H1 (cell line): ENCODE measurements around the gene AVPR1A. TPM values are rescaled to one million over a fixed set of nuclear protein-coding genes. Genes with fewer than 3 reads are reported as not detected.
A peak's percentile ranks its signal among the peaks of the same experiment; 100 is the strongest.

Experiments used
- E2F6 ChIP-seq: IDR thresholded peaks from 2 replicates; pipeline ENCODE4 v1.6.1; 2012; ENCODE audit warnings: inconsistent platforms
- HDAC2 ChIP-seq, 2 experiments: fragments of 300-600 bp in 1 of 2; sonication (generic) in 1 of 2; IDR thresholded peaks; 2 replicates each; pipeline ENCODE4 v1.6.1; 2011 to 2012; ENCODE audit warnings: low read depth in 2 of 2, low read length in 2 of 2, mild to moderate bottlenecking in 2 of 2, moderate library complexity in 2 of 2, borderline replicate concordance in 1 of 2, inconsistent platforms in 1 of 2
- KDM1A ChIP-seq: fragments of 200-600, 300-600 bp; sonication (generic); IDR thresholded peaks from 2 replicates; pipeline ENCODE4 v1.7.1; 2016; ENCODE audit warnings: mild to moderate bottlenecking, low read length, borderline replicate concordance
- RBBP5 ChIP-seq: IDR thresholded peaks from 2 replicates; pipeline ENCODE4 v1.7.1; 2012; ENCODE audit warnings: low read depth, mild to moderate bottlenecking, inconsistent platforms, low read length, moderate library complexity, borderline replicate concordance
- SP4 ChIP-seq: IDR thresholded peaks from 2 replicates; pipeline ENCODE4 v1.6.1; 2012; ENCODE audit warnings: low read length, inconsistent platforms
- TCF12 ChIP-seq: IDR thresholded peaks from 2 replicates; pipeline ENCODE4 v1.6.1; 2011; ENCODE audit warnings: low read depth, mild to moderate bottlenecking, low read length
- polyA plus RNA-seq, 7 experiments: library from polyadenylated mRNA; depleted of rRNA in 3 of 7; stranded (reverse) in 5 of 7; unstranded in 2 of 7; fragments of >200 nt in 5 of 7; fragments of 200-250 nt in 2 of 7; gene quantifications; 1 replicate in 5 of 7; 2 replicates in 1 of 7; 4 replicates in 1 of 7; pipeline versions ENCODE4 v1.2.1 to v1.2.3, GENCODE V29; 2011 to 2013; ENCODE audit warnings: missing spikeins in 2 of 7, mixed read lengths in 2 of 7
- total RNA-seq: library from RNA; stranded (reverse); fragmentation: NEBNext Ultra II Directional; extraction: Animal tissue kit (Norgen Biotek cat#: 25700); gene quantifications from 2 replicates; pipeline ENCODE4 v1.2.1, GENCODE V29; 2021
- TF ChIP-seq, protein P1 (sequence below): IDR thresholded peaks from 2 replicates; pipeline ENCODE4 v1.6.1; 2012; ENCODE audit warnings: inconsistent platforms
- TF ChIP-seq, protein P2 (sequence below): fragments of 300-600 bp; sonication (generic); IDR thresholded peaks from 2 replicates; pipeline ENCODE4 v1.7.1; 2012; ENCODE audit warnings: low read length, moderate library complexity, mild to moderate bottlenecking, inconsistent platforms; ENCODE audit not compliant: insufficient replicate concordance

AVPR1A gene
- total and polyA plus RNA-seq, 2 of the 8 experiments (the other 6 are each of a cell fraction or from before 2014, with no cell fraction given) = 0.14 to 0.20 TPM

DNA sequence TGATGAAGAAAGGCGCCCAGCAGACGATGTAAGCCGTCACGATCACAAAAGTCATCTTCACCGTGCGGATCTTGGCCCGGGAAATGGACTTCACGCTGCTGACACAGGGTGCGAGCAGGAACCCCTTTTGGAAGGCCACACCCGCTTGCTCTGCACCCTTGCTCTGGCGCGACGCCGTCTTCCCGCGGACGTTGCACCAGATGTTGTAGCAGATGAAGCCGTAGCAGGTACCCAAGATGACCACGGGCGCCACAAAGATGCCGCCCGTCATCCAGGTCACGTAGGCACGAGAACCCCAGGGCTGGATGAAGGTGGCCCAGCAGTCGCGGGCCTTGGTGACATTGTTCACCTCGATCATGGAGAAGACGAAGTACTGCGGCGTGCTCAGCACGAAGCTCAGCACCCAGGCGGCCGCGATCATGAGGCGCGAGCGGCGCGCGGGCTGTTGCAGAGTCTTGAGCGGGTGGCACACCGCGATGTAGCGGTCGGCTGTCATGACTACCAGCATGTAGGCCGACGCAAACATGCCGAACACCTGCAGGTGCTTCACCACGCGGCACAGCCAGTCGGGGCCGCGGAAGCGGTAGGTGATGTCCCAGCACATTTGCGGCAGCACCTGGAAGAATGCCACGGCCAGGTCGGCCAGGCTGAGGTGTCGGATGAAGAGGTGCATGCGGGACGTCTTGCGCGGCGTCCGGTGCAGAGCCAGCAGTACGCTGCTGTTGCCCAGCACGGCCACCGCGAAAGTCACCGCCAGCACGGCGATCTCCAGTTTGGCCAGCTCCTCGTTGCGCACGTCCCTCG lies 890 bp downstream of the AVPR1A start (continued):
- TF ChIP-seq HDAC2 (IDR thresholded peaks at IDR 0.05; ENCODE audit: borderline replicate concordance in 1 of 2, low read depth in 2 of 2, low read length in 2 of 2) (peak in 1 of 2 experiments; percentile 65; a peak in 1 of 4 replicates), KDM1A (no peak), E2F6 (peak; percentile 96), TCF12 (0 out of 2 replicates have a peak, but pooled peaks have one; percentile 27), SP4 (no peak), RBBP5 (peak; percentile 96; the same call in 1 of the 2 replicates)
- TF ChIP-seq, protein P1, sequence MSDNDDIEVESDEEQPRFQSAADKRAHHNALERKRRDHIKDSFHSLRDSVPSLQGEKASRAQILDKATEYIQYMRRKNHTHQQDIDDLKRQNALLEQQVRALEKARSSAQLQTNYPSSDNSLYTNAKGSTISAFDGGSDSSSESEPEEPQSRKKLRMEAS = peak; percentile 93
- TF ChIP-seq, protein P2, sequence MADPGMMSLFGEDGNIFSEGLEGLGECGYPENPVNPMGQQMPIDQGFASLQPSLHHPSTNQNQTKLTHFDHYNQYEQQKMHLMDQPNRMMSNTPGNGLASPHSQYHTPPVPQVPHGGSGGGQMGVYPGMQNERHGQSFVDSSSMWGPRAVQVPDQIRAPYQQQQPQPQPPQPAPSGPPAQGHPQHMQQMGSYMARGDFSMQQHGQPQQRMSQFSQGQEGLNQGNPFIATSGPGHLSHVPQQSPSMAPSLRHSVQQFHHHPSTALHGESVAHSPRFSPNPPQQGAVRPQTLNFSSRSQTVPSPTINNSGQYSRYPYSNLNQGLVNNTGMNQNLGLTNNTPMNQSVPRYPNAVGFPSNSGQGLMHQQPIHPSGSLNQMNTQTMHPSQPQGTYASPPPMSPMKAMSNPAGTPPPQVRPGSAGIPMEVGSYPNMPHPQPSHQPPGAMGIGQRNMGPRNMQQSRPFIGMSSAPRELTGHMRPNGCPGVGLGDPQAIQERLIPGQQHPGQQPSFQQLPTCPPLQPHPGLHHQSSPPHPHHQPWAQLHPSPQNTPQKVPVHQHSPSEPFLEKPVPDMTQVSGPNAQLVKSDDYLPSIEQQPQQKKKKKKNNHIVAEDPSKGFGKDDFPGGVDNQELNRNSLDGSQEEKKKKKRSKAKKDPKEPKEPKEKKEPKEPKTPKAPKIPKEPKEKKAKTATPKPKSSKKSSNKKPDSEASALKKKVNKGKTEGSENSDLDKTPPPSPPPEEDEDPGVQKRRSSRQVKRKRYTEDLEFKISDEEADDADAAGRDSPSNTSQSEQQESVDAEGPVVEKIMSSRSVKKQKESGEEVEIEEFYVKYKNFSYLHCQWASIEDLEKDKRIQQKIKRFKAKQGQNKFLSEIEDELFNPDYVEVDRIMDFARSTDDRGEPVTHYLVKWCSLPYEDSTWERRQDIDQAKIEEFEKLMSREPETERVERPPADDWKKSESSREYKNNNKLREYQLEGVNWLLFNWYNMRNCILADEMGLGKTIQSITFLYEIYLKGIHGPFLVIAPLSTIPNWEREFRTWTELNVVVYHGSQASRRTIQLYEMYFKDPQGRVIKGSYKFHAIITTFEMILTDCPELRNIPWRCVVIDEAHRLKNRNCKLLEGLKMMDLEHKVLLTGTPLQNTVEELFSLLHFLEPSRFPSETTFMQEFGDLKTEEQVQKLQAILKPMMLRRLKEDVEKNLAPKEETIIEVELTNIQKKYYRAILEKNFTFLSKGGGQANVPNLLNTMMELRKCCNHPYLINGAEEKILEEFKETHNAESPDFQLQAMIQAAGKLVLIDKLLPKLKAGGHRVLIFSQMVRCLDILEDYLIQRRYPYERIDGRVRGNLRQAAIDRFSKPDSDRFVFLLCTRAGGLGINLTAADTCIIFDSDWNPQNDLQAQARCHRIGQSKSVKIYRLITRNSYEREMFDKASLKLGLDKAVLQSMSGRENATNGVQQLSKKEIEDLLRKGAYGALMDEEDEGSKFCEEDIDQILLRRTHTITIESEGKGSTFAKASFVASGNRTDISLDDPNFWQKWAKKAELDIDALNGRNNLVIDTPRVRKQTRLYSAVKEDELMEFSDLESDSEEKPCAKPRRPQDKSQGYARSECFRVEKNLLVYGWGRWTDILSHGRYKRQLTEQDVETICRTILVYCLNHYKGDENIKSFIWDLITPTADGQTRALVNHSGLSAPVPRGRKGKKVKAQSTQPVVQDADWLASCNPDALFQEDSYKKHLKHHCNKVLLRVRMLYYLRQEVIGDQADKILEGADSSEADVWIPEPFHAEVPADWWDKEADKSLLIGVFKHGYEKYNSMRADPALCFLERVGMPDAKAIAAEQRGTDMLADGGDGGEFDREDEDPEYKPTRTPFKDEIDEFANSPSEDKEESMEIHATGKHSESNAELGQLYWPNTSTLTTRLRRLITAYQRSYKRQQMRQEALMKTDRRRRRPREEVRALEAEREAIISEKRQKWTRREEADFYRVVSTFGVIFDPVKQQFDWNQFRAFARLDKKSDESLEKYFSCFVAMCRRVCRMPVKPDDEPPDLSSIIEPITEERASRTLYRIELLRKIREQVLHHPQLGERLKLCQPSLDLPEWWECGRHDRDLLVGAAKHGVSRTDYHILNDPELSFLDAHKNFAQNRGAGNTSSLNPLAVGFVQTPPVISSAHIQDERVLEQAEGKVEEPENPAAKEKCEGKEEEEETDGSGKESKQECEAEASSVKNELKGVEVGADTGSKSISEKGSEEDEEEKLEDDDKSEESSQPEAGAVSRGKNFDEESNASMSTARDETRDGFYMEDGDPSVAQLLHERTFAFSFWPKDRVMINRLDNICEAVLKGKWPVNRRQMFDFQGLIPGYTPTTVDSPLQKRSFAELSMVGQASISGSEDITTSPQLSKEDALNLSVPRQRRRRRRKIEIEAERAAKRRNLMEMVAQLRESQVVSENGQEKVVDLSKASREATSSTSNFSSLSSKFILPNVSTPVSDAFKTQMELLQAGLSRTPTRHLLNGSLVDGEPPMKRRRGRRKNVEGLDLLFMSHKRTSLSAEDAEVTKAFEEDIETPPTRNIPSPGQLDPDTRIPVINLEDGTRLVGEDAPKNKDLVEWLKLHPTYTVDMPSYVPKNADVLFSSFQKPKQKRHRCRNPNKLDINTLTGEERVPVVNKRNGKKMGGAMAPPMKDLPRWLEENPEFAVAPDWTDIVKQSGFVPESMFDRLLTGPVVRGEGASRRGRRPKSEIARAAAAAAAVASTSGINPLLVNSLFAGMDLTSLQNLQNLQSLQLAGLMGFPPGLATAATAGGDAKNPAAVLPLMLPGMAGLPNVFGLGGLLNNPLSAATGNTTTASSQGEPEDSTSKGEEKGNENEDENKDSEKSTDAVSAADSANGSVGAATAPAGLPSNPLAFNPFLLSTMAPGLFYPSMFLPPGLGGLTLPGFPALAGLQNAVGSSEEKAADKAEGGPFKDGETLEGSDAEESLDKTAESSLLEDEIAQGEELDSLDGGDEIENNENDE = no peak
